ENCODE data around the gene AKR1C2.

DNA sequence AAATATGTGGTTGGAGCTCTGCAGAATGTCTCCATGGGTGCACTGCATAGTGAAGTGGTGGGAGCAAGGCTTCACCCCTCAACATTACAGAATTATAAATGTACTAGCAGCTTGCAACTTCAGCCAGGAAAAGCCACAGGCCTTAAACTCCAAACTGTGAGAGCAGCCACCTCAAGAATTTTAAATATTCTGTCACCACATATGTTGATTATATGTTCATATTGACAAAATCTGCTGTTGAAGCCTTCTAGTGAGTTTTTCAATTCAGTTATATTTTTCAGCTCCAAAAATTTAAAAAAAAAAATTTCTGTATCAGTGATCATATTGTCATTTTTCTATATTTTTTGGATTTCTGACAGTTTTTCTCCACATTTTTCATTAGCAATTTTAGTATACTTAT is 30.9 kb upstream of the AKR1C2 start:
- TF ChIP-seq CTCF (IDR thresholded peaks at IDR 0.05) (no peak), POLR2A (IDR thresholded peaks at IDR 0.05) (no peak)
